HS-5 (cell line): ENCODE data around the gene ADAT1.

ENCODE experiments used
- DNase-seq: peaks from one replicate; pipeline ENCODE4 v3.0.0-alpha.2; 2012; ENCODE audit warnings: low read depth

Gene ADAT1, protein sequence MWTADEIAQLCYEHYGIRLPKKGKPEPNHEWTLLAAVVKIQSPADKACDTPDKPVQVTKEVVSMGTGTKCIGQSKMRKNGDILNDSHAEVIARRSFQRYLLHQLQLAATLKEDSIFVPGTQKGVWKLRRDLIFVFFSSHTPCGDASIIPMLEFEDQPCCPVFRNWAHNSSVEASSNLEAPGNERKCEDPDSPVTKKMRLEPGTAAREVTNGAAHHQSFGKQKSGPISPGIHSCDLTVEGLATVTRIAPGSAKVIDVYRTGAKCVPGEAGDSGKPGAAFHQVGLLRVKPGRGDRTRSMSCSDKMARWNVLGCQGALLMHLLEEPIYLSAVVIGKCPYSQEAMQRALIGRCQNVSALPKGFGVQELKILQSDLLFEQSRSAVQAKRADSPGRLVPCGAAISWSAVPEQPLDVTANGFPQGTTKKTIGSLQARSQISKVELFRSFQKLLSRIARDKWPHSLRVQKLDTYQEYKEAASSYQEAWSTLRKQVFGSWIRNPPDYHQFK

DNA sequence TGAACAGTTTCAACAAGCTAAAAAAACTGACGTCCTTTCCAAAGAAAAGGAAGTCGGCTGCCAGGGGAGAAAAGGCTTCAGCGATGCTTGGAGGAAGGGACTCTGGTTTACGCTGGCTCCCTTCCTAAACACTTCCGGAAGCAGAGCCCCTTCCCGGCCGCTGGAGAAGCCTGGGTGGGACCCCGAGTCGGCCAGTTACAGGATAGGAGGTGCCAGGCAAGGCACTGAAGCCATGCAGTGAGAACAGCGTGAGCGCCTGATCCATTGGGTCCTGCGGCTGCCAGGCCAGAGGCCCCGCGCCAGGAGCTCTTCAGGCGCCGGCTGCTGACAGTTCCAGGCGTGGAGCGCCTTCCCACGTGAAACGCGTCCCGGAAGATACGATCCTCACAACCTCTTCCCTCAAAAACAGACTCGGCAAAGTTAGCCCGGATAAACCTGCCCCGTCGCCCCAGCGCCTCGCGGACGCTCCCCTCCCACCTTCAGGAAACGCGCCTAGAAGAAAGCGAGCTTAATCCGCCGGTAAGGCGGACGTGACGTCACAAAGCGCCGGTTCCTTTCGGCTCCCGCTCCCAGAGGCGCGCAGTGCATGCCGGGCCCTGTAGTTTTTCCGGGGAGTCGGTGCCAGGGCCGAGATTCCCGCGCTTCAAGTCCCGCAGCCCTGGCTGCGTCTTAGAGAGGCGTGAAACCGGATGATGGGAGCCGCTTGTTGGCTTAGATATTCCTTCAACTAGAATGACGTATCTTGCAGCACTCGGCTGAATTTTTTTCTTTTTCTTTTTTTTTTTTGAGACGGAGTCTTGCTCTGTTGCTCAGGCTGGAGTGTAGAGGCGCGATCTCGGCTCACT is at the start of gene ADAT1:
Gene ADAT1 (minus strand): TSS at position 521 of the 845 bp plus-strand sequence. CDS start 2,482 bp downstream, outside the sequence.
- peak; percentile 98 for DNase-seq

GRCh38 chr16:75667503-75667902 is 44.4 kb upstream of the ADAT1 start:
- no peak for DNase-seq

- no peak for DNase-seq
Observed at GRCh38 chr16:75660726-75661302, 37.7 kb upstream of the ADAT1 start.

GRCh38 chr16:75660321-75660720 is 37.2 kb upstream of the ADAT1 start:
- no peak for DNase-seq

DNA sequence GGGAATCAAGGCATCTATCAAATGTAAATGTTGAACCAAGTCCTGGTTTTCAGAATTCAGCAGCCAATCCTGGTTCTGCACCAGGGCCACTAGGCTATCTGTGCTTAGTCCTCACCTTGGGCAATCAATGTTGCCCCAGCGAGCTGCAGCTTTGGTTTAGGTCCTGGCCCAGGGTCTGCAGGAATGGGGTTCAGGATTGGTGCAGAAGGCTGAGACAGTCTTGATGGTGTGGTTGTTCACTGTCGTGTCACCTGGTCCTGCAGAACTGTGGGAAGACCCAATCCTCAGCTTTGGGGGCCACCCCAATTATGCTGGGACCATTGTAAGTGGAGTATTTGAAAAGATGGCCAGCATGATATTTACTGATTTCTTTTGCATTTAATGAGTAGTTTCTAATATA is 35.1 kb upstream of the ADAT1 start:
- DNase-seq: no peak

DNA sequence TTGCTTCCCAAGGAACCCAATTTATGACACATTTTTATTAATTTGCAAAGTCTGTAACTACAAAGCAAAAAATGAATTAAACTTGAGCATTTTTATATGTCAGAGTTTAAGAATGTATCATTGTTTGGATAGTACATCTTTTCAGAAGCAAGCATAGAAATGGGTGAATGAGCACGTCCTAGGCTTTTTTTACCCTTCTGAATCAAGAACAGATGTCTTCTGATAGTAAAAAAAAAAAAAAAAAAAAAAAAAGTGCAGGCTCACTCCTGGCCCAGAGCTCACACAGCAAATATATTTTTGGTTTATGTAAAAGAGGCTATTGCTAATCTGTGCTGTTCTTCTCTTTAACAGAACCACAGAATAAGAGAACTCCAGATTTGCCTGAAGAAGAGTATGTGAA is 30.8 kb upstream of the ADAT1 start:
- DNase-seq: peak; percentile 56

GRCh38 chr16:75648265-75649076 is 25.4 kb upstream of the ADAT1 start:
- DNase-seq: peak; percentile 55

- peak; percentile 83 for DNase-seq
Observed at GRCh38 chr16:75647492-75648264, 24.6 kb upstream of the ADAT1 start, which contains the start of the genes KARS1 and TERF2IP. Gene KARS1 (minus strand): TSS chr16:75647665. CDS start chr16:75647639, 26 bp downstream. Gene TERF2IP (plus strand): TSS chr16:75647773. CDS start chr16:75647883, 110 bp downstream.

DNA sequence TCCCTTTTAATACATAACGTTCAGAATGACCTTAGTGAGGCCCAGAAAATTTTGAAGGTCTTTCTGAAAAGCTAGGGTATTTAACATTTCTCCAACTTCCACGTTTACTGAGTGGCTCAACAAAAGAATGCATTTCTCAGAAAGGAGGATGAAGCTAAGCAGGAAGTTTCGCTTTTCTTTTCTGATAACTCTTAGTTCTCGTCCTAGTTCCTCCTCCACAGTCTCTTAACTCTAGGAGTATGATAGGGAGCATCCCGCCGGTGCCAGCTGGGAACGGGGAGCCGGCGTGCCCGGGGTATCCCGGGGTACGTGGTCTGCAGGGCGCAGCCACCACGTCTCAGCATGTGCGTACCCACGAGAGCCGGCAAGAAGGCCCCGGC is 24.0 kb upstream of the ADAT1 start:
- DNase-seq: no peak

DNA sequence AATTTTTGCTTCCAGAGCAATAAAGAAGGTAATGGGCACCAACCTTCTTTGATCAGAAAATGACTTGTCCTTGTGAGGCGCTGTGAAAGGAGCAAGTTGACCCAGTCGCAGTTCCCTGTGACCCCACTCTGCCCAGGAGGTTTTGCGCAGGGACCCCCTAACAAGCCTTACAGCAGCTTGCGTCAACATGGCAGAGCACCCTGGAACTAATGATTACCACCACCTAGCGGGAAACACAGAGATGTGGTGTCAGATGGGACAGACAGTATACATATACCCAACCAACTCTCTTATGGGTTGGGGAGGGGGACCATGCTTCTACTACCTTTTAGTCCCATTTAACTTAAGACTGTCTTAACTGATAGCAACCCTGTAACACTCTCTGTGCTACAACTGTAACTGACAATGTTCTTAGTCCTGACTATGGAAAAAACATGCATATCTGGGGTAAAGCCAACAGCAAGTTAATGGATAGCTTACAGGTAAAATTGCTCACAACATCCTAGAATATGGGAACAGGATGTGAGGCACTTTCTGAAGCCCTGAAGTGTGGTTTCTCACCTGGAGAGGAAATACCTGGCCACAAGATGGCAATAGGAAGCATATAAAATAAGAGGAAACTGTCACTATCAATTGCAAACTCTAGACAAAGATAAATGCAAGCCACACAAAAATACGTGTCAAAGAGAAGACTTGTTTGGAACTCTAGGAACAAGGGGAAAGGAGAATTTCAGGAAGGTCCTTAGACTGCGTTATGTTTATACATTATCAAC is 21.3 kb upstream of the ADAT1 start:
- DNase-seq: no peak

DNA sequence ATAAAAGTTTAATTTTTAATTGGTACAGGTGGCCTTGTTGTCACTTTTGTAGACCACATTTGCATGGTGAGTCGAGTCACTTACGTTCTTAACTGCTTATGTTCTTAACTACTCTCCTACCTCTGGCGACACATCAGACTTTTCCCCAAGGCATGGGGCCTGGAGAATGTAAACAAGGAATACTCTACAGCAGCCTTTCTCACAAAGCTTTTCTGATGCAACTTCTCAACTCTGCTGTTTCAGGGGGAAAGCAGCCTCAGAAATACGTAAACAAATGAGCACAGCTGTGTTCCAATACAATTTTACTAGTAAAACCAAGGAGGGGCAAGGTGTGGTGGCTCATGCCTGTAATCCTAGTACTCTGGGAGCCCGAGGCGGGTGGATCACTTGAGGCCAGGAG is 17.5 kb upstream of the ADAT1 start:
- DNase-seq: no peak

DNA sequence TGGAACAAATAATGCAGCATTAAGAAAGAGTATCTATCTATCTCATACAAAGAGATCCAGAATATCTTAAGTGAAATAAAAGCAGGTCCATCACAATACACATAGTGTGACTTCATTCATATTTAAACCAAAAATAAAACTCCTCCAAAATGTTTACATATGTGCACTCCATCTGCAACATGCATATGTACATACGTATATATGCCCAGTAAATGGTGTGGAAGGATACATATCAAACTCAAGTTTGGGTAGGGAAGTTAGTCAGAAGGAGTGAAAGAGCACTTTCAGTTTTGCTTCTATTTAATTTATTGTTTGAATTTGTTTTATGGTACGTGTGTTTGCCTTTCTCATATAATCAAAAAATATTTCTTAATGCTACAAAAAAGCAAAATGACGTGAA is 12.0 kb upstream of the ADAT1 start:
- no peak for DNase-seq

DNA sequence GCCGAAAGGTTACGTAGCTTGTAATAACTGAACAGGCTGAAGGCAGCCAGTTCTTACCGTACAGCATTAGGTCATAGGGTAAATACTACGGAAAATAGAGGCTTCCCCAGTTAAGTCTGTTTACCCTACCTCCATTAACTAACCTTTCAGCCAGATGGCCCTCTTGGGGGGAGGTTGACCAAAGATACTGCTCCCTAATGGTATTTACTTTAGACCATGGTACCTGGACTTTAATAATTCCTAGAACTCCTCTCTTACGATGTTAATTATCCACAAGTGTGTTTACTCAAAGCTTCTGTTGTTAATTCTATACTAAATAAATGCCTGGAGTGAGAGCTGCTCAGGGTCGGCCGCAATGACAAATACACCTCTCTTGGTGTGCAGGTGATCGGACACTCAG is 9.8 kb upstream of the ADAT1 start:
- DNase-seq: no peak

- no peak for DNase-seq
Observed at GRCh38 chr16:75630052-75630451, 7.0 kb upstream of the ADAT1 start.

GRCh38 chr16:75629132-75629531 is 6.1 kb upstream of the ADAT1 start:
- no peak for DNase-seq

GRCh38 chr16:75628351-75628750 is 5.3 kb upstream of the ADAT1 start:
- DNase-seq: no peak

DNA sequence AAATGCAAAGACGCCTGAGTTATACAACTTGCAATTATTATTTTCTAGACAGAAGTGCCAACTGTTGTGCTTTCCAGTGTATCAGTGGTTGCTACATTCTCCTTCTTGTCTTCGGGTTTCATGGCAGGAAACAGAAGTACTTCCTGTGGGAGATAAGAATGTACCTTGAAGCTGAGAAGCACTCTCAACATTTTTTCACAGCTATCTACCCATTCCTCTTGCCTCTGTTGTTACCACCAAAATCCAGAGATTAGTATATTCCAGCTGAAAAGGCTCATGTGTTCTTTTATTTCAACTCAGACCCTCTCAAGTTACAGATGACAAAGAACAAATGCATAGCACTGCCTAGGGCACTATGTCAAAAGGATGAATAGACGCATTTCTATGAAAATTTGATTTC is 4.8 kb upstream of the ADAT1 start:
- DNase-seq: no peak

GRCh38 chr16:75626806-75627205 is 3.7 kb upstream of the ADAT1 start:
- no peak for DNase-seq

DNA sequence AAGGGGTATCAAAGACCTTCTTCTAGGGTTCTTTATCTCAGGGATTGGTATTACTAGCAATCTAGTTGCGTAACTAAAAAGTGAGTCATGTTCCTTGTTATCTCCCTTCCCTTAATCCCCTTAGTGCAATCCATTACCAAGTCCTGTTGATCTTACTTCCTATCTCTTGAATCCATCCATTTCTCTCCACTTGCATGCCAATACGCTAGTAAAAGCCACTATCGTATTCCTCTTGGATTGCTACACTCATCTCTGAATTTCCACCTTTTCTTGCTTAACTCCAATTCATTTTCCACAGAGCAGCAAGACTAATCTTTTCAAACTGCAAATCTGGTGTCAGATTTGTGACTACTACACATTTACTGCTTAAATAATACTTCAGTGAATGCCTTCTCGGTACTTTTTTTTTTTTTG is 1.8 kb upstream of the ADAT1 start:
- DNase-seq: peak; percentile 48

- no peak for DNase-seq
Observed at GRCh38 chr16:75621170-75621477, 2.0 kb downstream of the ADAT1 start.
